BE2C (cell line): Measurements from ENCODE around the gene ITGA3.

Experiments
- DNase-seq: peaks from one replicate; pipeline ENCODE4 v3.0.0-alpha.2; 2020
- H3K27me3 ChIP-seq: fragments of 250-450 bp; sonication (Bioruptor Pico); 2 replicates; pipeline ENCODE4 v1.5.1; 2020; ENCODE audit warnings: mild to moderate bottlenecking
- H3K36me3 ChIP-seq: fragments of 250-450 bp; sonication (Bioruptor Pico); 2 replicates; pipeline ENCODE4 v1.5.1; 2020; ENCODE audit warnings: mild to moderate bottlenecking
- H3K4me1 ChIP-seq: fragments of 250-450 bp; sonication (Bioruptor Pico); 2 replicates; pipeline ENCODE4 v1.5.1; 2020
- H3K4me3 ChIP-seq: 2 replicates; pipeline ENCODE4 v1.5.1; 2011; ENCODE audit warnings: low read depth, low read length
- H3K9me3 ChIP-seq: fragments of 250-450 bp; sonication (Bioruptor Pico); 2 replicates; pipeline ENCODE4 v1.5.1; 2020
- TF ChIP-seq, protein P1 (sequence below): IDR thresholded peaks from 2 replicates; pipeline ENCODE4 v1.5.1; 2012; ENCODE audit warnings: mild to moderate bottlenecking, low read depth, low read length

The ITGA3 gene

DNA sequence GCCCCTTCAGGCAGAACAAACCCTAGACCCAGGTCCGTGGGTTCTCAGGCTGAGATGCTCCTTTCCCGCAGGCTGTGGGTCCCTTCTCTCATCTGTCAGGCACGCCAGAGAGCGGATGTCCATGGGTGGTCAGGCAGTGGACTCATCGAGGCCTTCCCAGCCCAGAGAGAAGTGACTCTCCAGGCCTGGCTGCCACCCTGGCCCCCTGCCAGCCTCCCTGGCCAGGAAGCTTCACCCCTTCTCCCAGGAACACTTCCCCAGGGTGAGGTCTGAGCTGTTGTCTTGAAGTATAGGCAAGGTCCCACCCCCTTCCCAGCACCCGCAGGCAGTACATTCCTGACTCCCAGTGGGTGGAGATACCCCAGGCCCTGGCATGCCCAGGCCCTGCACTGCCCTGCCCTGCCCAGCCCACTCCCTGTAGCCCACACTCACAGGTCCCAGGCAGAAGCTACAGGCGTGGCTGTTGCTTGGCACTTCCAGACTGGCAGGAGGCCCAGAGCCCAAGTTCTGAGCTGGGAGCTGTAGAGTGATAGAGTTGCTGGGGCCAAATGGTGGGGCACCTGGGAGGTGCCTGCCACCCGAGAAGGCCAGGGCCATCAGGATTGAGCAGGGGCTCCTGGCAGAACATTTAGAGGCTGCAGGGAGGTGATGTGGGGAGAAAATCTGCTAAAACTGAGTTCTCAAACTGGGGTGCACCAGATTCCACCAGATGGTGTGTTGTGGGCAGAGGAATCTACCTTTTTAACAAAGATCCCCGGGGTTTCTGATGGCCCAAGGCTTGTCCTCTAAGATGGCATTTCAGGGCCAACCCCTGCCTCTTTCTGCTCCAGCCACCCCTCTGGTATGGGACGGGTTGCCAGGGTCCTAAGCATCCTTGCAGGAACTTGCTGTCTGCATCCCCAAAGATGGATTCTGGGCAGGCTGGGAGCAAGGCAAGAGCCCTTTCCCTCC, 6.7 kb downstream of the ITGA3 start:
- DNase-seq: no peak
- peaks cover 3% of the 10 kb centered on the region for H3K27me3 ChIP-seq
- TF ChIP-seq, protein P1, sequence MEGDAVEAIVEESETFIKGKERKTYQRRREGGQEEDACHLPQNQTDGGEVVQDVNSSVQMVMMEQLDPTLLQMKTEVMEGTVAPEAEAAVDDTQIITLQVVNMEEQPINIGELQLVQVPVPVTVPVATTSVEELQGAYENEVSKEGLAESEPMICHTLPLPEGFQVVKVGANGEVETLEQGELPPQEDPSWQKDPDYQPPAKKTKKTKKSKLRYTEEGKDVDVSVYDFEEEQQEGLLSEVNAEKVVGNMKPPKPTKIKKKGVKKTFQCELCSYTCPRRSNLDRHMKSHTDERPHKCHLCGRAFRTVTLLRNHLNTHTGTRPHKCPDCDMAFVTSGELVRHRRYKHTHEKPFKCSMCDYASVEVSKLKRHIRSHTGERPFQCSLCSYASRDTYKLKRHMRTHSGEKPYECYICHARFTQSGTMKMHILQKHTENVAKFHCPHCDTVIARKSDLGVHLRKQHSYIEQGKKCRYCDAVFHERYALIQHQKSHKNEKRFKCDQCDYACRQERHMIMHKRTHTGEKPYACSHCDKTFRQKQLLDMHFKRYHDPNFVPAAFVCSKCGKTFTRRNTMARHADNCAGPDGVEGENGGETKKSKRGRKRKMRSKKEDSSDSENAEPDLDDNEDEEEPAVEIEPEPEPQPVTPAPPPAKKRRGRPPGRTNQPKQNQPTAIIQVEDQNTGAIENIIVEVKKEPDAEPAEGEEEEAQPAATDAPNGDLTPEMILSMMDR: no peak
- no peaks in the 10 kb centered on the region for H3K9me3 ChIP-seq
- no peak overlapping the region for H3K4me3 ChIP-seq
- H3K4me1 ChIP-seq: no peaks in the 10 kb centered on the region
- H3K36me3 ChIP-seq: no peaks in the 10 kb centered on the region

DNA sequence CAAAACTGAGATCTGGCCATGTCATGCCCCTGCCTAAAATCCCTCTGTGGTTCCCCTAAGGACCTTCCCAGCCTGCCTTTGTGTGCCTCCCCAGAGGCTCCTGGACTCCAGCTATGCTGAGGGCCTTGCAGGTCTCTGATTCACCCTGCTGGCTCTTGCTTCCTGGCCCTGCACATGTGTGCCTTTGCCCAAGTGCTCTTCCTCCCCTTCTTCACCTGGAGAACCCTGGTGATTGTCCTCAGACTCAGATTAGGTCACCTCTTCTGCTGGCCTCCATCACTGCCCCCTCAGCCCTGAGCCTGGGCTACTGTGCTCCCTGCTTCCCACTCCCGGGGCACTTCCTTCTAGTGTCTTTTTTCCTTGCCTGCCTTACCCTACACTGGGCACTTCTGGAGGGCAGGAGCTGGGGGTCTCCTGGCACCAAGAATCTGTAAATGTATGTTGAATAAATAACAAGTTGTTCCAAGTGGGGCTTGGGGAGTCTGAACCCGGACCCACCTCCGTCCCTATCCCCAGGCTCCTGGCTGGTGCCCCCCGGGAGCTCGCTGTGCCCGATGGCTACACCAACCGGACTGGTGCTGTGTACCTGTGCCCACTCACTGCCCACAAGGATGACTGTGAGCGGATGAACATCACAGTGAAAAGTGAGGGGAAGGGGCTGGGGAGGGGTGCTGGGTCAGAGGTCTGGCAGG, 7.8 kb downstream of the ITGA3 start:
- no peaks in the 10 kb centered on the region for H3K4me1 ChIP-seq
- no peaks in the 10 kb centered on the region for H3K9me3 ChIP-seq
- H3K27me3 ChIP-seq: no peaks in the 10 kb centered on the region
- no peak overlapping the region for H3K4me3 ChIP-seq
- H3K36me3 ChIP-seq: no peaks in the 10 kb centered on the region
- TF ChIP-seq, protein P1: no peak
- no peak for DNase-seq

DNA sequence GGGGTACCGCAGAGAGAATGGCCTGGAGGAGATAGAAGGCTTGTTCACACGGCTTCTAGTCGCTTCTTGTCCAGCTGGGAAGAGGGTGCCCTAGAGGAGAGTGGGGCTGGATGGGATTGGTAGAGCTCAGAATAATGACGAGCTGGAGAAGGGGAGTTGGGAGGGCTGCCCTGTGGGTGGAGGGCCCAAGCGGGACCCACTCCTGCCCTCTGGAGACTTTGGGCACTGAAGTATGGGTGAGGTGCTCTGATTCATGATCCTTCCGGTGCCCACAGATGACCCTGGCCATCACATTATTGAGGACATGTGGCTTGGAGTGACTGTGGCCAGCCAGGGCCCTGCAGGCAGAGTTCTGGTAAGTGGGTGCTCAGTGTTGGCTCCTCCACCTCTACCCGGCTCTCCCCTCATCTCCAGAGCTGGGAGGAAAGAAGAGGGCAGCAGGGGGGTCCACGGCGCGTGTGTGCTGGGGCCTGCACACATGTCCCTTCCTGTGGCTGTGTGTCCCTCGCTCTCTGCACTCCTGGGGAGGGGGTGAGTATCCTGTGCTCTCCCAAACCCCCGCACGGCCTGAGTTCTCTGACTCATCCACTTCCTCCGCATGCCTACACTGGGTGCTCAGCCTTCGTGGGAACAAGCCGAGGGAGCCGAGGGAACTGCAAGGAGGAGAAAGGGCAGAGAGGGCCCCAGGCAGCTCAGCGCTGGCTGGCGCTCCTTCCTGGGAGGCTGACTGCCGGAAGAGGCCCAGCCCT, 8.5 kb downstream of the ITGA3 start:
- H3K4me3 ChIP-seq: no peak overlapping the region

DNA sequence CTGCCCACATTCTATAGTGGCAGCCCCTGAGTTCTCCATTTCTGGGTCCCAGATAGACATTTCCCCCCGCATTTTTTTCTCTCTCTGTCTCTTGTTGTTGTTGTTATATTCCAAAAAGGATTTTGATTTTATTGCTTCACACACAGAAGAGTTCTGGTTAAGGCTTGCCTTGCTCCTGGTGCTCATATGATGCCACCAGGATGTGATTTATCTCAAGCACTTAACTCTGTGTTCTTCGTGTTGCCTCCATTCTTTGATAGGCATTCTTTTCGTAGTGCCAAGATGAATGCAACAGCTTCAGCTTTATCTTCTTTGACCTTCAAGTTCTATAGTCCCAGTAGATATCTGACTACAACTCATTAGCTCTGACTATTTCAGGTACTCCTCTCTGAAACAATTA, 9.1 kb downstream of the ITGA3 start:
- H3K9me3 ChIP-seq: no peaks in the 10 kb centered on the region
- no peaks in the 10 kb centered on the region for H3K27me3 ChIP-seq
- DNase-seq: no peak
- no peak overlapping the region for H3K4me3 ChIP-seq
- no peaks in the 10 kb centered on the region for H3K36me3 ChIP-seq
- TF ChIP-seq, protein P1: no peak
- no peaks in the 10 kb centered on the region for H3K4me1 ChIP-seq

More for the DNA sequence above, 8.5 kb downstream of the ITGA3 start:
- H3K36me3 ChIP-seq: no peaks in the 10 kb centered on the region
- H3K27me3 ChIP-seq: no peaks in the 10 kb centered on the region
- H3K4me1 ChIP-seq: no peaks in the 10 kb centered on the region
- no peaks in the 10 kb centered on the region for H3K9me3 ChIP-seq
- no peak for DNase-seq
- TF ChIP-seq, protein P1: no peak

DNA sequence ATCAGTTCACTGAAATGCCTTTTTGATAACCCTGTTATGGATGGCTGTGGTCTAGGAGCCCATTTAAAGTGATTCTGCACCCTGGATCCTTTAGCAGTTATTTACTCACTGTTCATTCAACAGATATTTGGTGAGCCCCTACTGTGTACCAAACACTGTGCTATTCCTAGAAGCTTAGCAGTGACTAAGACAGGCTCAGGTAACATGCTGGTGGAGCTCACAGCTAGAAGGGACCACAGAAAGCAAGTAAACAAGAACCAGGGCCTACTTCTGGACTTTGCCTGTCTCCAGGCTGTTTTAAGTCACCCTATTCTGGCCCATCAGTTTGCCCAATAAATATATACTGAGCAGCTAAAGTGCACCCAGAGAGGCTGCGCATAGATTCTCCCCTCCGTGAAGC, 11.1 kb downstream of the ITGA3 start:
- Histone ChIP-seq H3K27me3 (no peaks in the 10 kb centered on the region), H3K36me3 (no peaks in the 10 kb centered on the region), H3K4me3 (no peak overlapping the region), H3K4me1 (no peaks in the 10 kb centered on the region), H3K9me3 (no peaks in the 10 kb centered on the region)
- TF ChIP-seq, protein P1: no peak
- DNase-seq: no peak
